GM12878 (cell line): ENCODE results near the gene NLGN3.

Experiments used
- ATF2 ChIP-seq: IDR thresholded peaks from 2 replicates; pipeline ENCODE4 v1.6.1; 2012; ENCODE audit warnings: low read length, inconsistent platforms
- BCLAF1 ChIP-seq: fragments of 450-650 bp; IDR thresholded peaks from 2 replicates; pipeline ENCODE4 v1.6.1; 2017; ENCODE audit warnings: antibody characterized with exemption, mild to moderate bottlenecking, moderate library complexity
- CTCF ChIP-seq, 3 experiments: IDR thresholded peaks in 2 of 3; conservative IDR thresholded peaks in 1 of 3; 2 replicates each; pipeline ENCODE4 v1.5.1; 2011; ENCODE audit warnings: low read depth in 3 of 3, low read length in 3 of 3, mild to moderate bottlenecking in 3 of 3, control low read depth in 2 of 3, moderate library complexity in 2 of 3, inconsistent platforms in 1 of 3, mixed read lengths in 1 of 3; ENCODE audit not compliant: control insufficient read depth in 2 of 3, insufficient read depth in 1 of 3; ENCODE audit errors: extremely low read depth in 1 of 3
- E2F4 ChIP-seq: IDR thresholded peaks from 2 replicates; pipeline ENCODE4 v1.6.1; 2012; ENCODE audit warnings: low read depth, low read length, improper control_type of control experiment
- EZH2 ChIP-seq: IDR thresholded peaks from 2 replicates; pipeline ENCODE4 v1.6.1; 2012; ENCODE audit warnings: low read depth, mild to moderate bottlenecking, control low read depth, inconsistent platforms, low read length, borderline replicate concordance; ENCODE audit not compliant: control insufficient read depth
- HCFC1 ChIP-seq: fragments of 150-350 bp; IDR thresholded peaks from 2 replicates; pipeline ENCODE4 v1.6.1; 2014; ENCODE audit warnings: low read length
- JUNB ChIP-seq: IDR thresholded peaks from 2 replicates; pipeline ENCODE4 v1.6.1; 2016; ENCODE audit warnings: antibody characterized with exemption, mild to moderate bottlenecking
- MAX ChIP-seq: IDR thresholded peaks from 2 replicates; pipeline ENCODE4 v1.6.1; 2012; ENCODE audit warnings: low read depth, low read length, improper control_type of control experiment
- PKNOX1 ChIP-seq: fragments of 450-650 bp; IDR thresholded peaks from 2 replicates; pipeline ENCODE4 v1.6.1; 2016; ENCODE audit warnings: mild to moderate bottlenecking
- POLR2A ChIP-seq: IDR thresholded peaks from 2 replicates; pipeline ENCODE4 v1.6.1; 2011; ENCODE audit warnings: low read depth, mild to moderate bottlenecking, low read length
- POLR2AphosphoS5 ChIP-seq: IDR thresholded peaks from 2 replicates; pipeline ENCODE4 v1.6.1; 2011; ENCODE audit warnings: mild to moderate bottlenecking, low read length, inconsistent platforms
- SRF ChIP-seq, 2 experiments: IDR thresholded peaks; 2 replicates each; pipeline ENCODE4 v1.6.1; 2011; ENCODE audit warnings: low read depth in 2 of 2, low read length in 2 of 2, mild to moderate bottlenecking in 1 of 2, moderate library complexity in 1 of 2
- TAF1 ChIP-seq: IDR thresholded peaks from 2 replicates; pipeline ENCODE4 v1.6.1; 2011; ENCODE audit warnings: mild to moderate bottlenecking, low read depth, low read length, borderline replicate concordance
- WRNIP1 ChIP-seq: IDR thresholded peaks from 2 replicates; pipeline ENCODE4 v1.6.1; 2011; ENCODE audit warnings: low read depth, low read length, improper control_type of control experiment, borderline replicate concordance

GRCh38 chrX:71095033-71095432 lies 49.6 kb upstream of the NLGN3 start:
- TF ChIP-seq EZH2 = no peak
- TF ChIP-seq POLR2AphosphoS5 = no peak
- TF ChIP-seq WRNIP1 = no peak
- no peak for TF ChIP-seq SRF (IDR thresholded peaks at IDR 0.05; ENCODE audit: low read depth in 2 of 2, low read length in 2 of 2)
- TF ChIP-seq ATF2 = no peak
- TF ChIP-seq HCFC1 = no peak
- TF ChIP-seq MAX = no peak
- TF ChIP-seq BCLAF1 = no peak
- TF ChIP-seq JUNB = no peak
- no peak for TF ChIP-seq PKNOX1
- TF ChIP-seq TAF1 = no peak
- no peak for TF ChIP-seq CTCF (IDR thresholded peaks at IDR 0.05 in 2 of 3, conservative IDR thresholded peaks at IDR 0.05 in 1 of 3; ENCODE audit: control insufficient read depth in 2 of 3, extremely low read depth in 1 of 3, insufficient read depth in 1 of 3, low read depth in 3 of 3, low read length in 3 of 3)
- no peak for TF ChIP-seq E2F4
- TF ChIP-seq POLR2A = no peak
